Endometrium (tissue), 2 donors: ENCODE results near the gene INHBB.

Experiments used
- FAIRE-seq: peaks from 2 replicates; lab custom pipeline; 2012; peaks lifted over from hg19 to GRCh38; lab: Jason Lieb, UNC
- donor health status: control.
- donor health status: control.

Gene INHBB

GRCh38 chr2:120343100-120343432 is 2.9 kb upstream of the INHBB start:
- FAIRE-seq: no peak

DNA sequence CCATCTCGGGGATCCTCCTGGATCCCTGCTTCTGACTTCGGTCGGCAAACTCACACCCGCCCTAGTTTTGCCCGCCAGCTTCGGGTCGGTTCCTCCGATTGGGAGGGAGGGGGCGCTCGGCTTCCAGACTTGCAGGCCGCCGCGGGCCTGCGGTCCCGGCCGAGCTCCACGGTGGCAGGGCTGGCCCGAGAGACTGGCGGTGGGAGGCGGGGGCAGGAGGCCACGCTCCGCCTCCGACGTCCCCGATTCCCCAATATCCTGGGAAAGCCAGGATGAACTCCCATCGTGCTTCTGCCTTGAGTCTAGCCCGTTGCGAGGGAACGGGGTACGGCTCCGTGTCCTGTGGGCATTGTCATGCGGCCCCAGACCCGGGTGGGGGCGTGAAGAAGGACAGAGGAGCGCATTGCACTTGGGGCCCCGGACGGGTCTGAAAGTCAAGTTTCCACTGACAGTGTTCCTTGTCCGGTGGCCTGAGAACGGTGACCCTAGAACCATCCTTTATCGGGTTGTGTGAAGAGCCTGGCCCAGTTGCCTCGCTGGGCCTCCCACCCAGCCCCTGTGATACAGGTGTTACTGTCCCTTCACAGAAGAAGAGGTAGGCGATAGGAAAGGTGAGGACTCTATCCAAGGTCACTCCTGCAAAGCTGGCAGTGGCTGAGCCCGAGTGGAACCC is 2.4 kb upstream of the INHBB start:
- no peak for FAIRE-seq

- no peak for FAIRE-seq
Measured at GRCh38 chr2:120344214-120344975, 1.5 kb upstream of the INHBB start.

DNA sequence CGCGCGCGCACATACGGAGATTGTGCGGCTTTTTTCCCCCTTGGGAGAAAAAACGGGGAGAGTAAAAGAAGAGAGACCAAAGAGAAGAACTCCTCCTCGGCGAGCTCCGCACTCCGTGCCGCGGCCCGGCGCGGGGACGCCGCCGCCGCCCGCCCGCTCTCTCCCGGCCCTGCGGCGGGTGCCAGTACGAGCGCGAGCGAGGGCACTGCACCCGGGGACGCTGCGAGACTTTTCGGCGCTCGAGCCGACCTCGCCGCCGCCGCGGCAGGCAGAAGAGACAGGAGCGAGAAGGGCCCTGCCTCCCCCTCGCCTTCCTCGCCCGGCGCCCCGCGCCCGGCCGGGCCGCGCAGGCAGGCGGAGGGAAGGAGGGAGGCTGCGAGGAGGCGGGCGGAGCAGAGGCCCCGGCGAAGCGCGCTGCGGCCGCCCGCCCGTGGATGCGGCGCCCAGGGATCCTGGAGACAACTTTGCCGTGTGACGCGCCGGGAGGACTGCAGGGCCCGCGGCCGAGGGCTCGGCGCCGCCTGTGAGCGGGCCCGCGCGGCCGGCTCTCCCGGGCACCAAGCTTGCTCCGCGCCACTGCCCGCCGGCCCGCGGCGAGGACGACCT is 857 bp upstream of the INHBB start:
- FAIRE-seq: no peak

- FAIRE-seq: no peak
Measured at GRCh38 chr2:120345608-120346007, 328 bp upstream of the INHBB start.

DNA sequence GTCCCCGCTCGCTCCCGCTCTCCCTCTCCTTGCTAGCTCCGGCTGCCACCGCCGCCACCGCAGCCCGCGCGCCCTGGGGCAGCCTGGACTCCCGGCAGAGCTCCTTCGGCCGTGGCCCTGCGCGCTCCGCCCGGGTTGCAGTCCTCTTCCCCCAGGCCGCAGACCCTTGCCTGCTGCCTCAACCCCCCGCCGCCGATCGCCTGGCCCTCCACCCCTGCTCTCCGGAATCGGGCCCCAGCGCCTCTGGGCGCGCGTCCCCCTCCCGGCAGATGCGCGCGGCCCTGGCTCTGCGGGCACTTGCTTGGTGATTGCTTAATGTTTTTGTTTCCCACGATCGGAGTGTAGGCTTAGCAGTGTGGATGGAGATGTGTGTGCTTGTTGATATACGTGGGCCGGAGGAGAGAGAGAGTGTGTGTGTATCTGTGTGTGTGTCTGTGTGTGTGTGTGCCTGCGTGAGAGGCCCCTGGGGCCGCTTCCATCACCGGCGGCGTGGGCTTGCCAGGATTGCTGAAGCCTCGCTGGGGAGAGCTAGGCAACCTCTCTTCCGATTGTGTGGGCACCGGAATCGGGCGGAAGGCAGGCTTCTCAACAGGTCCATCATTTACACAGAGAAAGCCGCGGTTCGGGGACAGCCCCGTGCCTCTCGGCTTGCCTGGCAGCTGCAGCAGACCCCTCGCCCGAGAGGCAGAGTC is 877 bp downstream of the INHBB start:
- FAIRE-seq: no peak

DNA sequence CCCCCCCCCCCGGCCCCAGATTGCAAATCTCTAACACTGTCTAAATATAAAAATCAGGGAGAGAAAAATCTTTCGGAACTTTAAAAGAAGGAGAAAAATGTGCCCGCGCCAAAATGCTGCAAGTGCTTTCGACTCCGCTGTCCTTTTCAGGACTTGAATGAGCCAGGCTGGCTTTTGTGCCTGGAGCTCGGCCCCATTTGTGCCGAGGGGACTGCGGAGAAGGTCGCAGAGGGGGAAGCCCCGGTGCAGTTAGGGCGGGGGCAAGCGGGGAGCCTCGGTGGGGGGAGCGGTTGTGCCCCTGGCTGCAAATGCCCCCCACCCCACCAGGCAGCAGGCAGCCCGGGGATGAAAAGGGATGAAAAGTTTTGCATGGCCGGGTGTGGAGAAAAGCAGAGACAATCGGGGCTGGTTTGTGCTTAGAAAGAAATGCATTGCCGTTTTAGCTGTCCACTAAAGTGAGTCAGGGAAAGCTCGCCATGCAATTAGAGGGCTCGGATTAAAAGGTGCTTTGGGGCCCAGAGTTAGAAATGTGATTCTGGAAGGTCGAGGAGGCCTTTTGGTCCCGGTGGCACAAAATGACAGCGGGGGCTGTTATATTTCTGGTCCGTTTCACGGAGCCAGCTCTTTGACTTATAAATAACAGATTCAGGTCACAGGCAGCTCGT is 1.6 kb downstream of the INHBB start:
- FAIRE-seq: no peak

- FAIRE-seq: no peak
Measured at GRCh38 chr2:120348134-120348736, 2.3 kb downstream of the INHBB start.

- FAIRE-seq: no peak
Measured at GRCh38 chr2:120348737-120349439, 3.0 kb downstream of the INHBB start.

DNA sequence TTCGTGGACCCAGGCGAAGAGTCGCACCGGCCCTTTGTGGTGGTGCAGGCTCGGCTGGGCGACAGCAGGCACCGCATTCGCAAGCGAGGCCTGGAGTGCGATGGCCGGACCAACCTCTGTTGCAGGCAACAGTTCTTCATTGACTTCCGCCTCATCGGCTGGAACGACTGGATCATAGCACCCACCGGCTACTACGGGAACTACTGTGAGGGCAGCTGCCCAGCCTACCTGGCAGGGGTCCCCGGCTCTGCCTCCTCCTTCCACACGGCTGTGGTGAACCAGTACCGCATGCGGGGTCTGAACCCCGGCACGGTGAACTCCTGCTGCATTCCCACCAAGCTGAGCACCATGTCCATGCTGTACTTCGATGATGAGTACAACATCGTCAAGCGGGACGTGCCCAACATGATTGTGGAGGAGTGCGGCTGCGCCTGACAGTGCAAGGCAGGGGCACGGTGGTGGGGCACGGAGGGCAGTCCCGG is 3.5 kb downstream of the INHBB start:
- FAIRE-seq: no peak

DNA sequence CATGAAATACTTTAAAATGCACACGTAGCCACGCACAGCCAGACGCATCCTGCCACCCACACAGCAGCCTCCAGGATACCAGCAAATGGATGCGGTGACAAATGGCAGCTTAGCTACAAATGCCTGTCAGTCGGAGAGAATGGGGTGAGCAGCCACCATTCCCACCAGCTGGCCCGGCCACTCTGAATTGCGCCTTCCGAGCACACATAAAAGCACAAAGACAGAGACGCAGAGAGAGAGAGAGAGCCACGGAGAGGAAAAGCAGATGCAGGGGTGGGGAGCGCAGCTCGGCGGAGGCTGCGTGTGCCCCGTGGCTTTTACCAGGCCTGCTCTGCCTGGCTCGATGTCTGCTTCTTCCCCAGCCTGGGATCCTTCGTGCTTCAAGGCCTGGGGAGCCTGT is 4.1 kb downstream of the INHBB start:
- no peak for FAIRE-seq

- FAIRE-seq: no peak
Measured at GRCh38 chr2:120350801-120351320, 4.9 kb downstream of the INHBB start.

- no peak for FAIRE-seq
Measured at GRCh38 chr2:120352696-120353590, 7.0 kb downstream of the INHBB start.

GRCh38 chr2:120353591-120353898 is 7.6 kb downstream of the INHBB start:
- FAIRE-seq: no peak

DNA sequence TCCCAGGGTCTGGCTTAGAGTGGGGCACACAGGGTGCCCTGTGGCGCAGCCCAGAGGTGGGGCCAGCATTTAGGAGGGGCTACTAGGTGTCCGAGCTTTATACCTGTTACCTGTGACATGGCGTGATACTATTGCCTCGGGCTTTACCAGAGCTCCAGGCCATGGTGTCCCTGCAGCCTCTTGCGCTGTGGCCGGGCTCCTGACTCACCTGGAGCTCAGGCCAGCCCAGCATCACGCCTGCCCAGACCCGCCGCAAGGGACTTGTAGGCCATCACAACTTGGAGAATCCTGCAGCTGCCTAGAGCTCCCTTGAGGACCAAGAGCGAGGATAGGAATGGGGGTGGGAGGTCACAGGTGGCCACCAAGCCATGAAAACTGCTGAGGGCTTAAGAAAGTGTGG is 8.0 kb downstream of the INHBB start:
- no peak for FAIRE-seq

DNA sequence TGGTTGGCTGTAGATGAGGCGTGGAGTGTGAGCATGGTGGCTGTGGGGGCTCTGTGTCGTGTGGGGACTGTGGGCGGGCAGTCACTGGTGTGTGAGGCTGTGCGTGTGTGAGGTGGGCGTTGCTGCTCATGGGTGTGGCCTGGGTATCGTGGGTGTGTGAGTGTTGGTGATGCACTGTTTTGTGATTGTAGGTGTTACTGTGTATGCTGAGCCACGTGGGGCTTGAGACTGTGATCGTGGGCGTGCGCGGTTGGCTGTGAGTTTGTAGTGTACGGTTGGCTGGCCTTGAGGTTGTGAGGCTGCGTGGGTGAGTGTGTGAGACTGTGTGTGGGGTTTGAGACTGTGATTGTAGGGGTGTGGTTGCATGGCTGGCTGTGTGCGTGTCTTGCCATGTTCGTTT is 8.5 kb downstream of the INHBB start:
- FAIRE-seq: no peak

DNA sequence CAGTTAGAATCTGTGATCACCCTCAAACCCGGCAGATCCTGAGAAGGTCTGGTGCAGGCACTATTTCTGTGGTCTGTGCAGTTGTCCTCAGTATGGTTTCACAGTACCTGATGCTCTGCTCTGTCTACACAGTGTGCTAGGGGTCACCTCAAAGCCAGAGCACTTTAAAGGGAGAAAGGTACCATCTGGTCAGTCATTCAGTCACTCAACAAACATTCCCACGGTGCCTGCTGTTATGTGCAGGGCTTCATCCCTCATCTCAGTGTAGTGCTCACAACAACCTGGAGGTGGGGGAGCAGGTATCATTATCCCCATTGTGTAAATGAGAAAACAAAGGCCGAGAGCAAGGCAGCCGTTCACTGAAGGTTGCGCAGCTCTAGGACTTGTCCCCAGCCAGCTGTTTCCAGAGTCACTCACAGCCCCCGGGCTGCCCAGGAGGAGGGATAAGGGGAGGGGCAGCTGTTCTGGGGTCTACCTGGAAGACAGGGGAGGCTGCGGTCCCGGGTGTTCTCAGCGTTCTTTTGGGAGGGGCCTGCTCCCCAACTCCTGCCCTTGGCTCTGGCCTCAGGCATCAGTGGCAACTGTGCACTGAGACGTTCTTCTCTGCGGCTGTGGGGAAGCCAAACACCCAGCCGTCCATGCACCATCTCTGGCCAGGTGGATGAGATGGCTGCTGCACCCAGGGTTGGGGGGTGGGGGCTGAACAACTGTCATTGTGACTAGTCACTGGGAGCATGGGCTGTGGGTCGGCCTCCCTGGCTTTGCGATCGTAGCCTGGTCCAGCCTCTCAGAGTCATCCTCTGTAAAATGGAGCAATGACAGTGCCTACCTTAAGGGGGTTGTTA is 9.2 kb downstream of the INHBB start:
- FAIRE-seq: no peak

DNA sequence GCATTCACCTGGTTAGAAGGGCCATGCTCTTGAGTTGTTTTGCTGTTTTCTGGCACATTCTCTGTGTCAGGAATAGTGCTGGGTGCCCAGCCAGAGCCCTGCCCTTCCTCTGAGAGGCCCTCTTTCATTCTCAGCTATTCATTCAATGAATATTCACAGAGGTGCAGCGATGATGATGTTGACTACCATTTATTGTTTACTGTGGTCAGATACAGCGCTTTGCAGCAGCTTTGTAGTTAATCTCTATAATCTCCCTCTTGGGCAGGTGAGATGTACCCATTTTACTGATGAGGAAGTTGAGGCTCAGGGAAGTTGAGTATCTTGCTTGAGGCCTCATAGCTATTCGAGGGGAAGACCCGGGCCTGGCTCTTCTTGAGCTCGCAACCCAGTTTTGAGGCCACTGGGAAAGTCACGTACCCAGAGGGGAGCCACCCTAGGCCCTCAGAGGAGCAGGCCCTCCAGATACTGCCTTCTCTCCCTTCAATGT is 9.9 kb downstream of the INHBB start:
- no peak for FAIRE-seq

DNA sequence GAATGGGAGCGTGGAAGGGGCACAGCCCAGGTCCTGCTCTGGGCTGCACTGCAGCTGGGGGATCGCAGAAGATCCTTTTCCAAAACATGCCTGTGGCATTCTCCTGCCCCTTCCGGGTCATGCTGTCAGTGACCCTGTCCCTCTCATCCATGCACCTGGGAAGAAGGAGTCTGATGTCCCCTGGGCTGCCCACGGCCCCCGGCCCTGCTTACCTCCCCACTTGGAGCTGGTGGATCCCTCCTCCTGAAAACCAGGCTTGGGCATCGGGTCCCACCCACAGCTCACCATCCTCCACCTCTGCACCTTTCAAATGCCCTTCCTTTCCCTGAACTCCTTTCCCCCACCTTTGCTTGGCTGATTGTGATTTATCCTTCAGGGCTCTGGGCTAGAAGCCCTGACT is 11.8 kb downstream of the INHBB start:
- FAIRE-seq: no peak
